HG03457 (cell line): ENCODE data around the gene RLN3.
"Not testable (repeated sequence)": the region's sequence is repeated elsewhere in the genome, so short reads cannot be mapped to it uniquely, and the experiment has no call there.

Experiments
- ATAC-seq: cut with Tn5 transposase; IDR thresholded peaks from one replicate; pipeline ENCODE4 v1.9.1; 2021; ENCODE audit warnings: moderate number of reproducible peaks; ENCODE audit not compliant: unreplicated experiment

The RLN3 gene

DNA sequence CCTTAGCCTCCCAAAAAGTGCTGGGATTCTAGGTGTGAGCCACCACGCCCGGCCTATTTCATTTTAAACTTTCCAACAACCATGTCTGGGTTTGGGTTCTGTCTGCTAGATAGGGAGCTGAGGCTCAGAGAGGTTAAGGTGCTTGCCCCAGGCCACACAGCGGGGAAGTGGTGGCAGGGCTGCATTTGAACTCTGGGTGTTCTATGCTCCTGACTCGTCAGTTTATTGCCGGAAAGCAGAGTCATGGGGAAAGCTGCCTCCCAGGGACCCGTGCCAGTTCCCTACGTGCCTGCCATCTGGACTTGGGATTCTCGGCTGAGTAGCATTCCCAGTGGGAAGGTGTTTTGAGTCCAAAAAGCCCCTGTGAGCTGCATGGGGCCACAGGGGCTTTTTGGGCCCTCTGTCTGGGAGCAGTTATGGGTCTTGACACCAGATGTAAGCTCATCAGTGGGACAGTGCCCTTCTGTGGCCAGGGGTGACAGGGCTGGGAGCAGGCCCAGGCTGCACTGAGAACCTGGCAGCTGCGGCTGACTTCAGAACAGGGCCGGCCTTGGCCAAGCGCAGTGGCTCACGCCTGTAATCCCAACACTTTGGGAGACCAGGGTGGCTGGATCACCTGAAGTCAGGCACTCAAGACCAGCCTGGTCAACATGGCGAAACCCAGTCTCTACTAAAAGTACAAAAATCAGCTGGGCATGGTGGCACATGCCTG is 32.8 kb upstream of the RLN3 start:
- no peak for ATAC-seq

DNA sequence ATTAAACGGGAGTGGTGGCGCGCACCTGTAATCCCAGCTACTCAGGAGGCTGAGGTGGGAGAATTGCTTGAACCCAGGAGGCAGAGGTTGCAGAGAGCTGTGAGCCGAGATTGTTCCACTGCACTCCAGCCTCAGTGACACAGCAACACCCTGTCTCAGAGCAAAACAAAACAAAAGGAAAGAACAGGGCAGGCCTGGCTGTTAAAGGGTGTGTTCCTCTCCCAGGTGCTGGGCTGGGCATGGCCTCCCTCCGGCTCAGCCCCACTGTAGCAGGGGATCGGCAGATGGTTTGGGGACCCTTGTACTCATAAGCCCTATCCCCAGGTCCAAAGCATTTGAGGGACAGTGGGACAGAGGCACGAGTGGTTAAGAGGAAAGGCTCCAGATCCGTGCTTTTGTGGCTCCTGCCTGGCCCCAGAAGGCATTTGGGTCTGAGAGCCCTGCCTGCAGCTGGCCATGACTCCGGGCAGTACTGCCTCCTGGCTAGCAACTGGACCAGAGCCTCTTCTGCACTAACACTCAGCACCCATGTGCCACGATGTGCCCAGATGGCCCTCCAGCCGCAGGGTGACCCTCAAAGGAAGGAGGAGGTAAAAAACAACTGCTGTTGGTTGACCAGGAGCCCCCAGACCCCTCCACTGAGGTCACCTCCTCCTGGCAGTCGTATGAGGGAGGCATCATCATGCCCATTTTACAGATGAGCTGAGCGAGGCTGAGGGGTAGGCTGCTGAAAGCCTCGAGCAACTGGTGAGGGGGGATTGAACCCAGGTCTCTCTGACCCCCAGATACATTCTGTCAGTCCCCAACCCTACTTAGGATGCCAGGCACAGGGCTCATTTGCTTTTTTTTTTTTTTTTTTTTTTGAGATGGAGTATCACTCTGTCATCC is 31.8 kb upstream of the RLN3 start:
- ATAC-seq, result no peak

DNA sequence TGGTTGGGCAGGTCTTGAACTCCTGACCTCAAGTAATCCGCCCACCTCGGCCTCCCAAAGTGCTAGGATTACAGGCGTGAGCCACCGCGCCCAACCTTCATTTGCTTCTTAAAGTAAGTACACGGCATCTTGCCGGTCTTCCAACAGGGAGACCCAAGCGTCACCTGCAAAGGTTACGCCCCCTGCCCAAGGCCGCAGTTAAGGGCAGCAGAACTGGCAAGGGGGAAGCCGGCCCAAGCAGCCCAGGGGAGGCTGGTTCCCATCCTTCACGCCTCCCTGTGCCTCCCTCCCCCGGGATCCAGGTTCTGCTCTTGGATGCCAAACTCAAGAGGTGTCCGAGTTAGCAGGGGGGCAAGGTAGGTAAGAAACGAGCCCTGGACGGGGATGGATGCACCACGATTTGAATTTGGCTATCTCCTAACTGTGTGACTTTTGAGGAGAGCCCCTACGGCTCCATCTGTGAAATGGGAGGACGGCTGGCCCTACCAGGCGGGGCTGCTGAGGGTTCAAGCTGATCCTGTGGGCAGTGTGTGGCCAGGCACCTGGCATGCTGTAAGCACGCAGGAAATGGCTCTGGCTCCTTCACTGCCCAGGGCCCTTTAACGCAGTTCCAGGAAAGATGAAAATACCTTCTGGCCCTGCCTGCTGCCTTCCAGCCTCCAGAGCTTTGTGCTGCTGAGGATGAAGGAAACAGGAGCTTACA is 30.9 kb upstream of the RLN3 start:
- ATAC-seq, result no peak

DNA sequence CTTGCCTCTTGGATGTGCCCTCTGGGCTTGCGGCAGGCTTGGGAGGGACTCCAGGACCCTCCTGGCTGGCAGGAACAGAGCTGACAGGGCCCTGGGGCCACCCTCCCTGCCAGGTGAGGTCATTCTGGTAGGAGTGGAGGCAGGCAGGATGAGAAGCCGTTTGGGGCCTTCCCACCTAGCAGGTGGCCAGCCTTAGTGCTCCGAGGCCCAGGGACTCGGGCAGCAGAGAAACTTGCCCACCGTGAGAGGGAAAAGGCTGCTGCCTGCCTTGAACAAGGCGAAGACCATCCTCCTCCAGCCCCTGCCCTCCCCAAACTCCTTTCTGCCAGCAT is 30.4 kb upstream of the RLN3 start:
- ATAC-seq, result no peak

DNA sequence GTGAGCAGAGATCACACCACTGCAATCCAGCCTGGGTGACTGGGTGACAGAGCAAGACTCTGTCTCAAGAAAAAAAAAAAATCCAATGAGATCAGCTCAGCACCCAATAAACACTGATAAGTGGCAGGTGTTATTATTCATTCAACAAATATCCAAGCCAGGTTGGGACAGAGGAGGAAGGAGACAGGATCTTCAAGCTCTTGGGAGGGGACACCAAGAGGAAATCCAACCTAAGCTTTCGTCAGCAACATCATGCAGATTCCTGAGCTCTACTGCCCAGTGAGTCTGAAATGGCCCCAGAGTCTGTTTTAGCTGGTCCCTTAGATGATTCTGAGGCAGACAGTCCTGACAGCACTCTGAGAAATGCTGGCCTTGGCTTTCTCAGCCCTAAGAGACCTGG is 29.5 kb upstream of the RLN3 start:
- ATAC-seq, result no peak

DNA sequence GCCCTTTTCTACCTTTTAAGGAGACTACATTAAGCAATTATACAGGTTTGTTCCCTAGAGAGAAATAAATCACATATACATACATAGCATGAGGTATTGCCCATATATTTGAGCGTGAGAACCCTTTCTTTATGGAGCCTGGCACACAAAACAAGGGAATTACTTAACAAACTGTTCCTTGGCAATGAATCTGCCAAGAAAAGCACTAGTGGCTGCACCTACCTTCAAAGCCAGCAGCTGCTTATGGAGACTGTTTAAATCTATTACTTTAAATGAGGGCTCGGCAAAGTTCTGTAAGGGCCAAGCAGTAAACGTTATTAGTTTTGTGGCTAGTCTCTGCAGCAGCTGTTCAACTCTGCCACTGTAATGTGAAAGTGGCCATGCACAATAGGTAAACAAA is 28.9 kb upstream of the RLN3 start:
- no peak for ATAC-seq

DNA sequence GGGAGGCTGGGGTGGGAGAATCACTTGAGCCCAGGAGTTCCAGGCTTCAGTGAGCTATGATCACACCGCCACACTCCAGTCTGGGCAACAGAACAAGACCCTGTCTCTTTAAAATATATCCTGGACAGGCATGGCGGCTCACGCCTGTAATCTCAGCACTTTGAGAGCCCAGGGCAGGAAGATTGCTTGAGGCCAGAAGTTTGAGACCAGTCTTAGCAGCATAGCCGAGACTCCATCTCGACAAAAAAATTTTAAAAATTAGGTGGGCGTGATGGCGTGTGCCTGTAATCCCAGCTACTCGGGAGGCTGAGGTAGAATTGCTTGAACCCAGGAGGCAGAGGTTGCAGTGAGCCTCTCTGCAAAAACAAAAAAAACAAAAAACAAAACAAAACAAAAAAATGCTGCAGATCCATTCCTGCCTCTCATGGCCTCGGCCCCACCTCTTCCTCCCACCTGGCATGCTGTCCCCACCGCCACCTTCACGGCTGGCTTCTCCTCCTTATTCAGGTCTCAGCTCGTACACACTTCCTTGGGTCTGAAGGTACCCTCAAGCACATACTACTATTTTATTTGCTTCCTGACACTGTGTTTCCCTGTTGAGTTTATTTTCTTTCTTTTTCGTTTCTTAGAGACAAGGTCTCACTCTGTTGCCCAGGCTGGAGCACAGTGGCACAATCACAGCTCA is 27.1 kb upstream of the RLN3 start:
- ATAC-seq, result no peak

DNA sequence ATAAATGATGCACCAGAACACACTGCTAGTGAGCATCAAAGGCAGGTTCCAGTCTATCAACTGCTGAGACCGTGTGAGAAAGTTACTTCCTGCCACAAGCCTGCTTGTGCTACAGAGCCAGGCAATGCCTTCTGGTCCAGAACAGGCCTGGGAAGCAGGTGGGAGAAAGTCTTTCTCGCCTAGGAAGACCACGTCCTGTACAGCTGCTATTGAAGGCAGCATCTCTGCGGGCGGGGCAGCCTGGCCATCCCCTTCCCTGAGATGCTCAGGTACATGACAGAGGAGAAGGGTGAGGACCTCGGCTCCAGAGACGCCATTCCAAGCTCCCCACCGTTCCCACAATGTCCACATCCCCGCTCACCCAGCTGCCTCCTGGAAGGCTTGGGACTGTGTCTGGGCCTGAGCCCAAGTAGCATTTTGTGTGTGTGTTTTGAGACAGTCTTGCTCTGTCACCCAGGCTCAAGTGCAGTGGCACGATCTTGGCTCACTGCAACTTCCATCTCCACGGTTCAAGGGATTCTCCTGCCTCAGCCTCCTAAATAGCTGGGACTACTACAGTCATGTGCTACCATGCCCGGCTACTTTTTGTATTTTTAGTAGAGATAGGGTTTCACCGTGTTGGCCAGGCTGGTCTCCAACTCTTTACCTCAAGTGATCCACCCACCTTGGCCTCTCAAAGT is 25.2 kb upstream of the RLN3 start:
- no peak for ATAC-seq

DNA sequence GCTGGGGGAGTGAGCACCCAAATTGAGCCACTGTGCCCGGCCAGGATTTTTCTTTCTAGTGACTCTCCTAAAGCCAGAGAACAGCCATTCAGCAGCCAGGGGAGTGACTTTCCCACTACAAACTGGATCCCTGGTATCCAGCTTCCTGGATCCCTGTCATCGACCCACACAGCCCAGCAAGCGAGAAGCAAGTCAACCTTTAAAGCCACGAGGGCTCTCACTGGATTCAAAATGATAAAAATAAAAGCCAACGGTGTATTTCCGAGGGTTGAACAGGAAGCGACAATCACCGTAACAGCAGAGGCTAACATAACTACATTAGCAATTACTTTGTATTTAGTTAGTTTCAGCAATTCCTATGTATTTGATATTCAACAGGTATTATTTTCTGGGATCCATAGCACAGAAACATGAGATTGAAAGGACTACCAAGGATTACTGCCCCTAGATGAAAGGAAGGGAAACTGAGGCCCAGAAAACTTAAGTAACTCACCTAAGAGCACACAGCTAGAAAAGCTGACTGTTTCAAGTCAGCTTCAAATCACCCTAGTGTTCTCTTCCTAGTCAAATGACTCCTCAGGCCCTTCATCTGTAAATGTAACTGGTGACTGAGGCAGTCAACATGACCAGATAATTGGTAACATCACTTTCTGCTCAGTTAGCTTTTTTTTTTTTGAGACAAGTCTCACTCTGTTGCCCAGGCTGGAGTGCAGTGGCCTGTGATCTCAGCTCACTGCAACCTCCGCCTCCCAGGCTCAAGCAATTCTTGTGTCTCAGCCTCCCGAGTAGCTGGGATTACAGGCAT is 24.5 kb upstream of the RLN3 start:
- no peak for ATAC-seq

DNA sequence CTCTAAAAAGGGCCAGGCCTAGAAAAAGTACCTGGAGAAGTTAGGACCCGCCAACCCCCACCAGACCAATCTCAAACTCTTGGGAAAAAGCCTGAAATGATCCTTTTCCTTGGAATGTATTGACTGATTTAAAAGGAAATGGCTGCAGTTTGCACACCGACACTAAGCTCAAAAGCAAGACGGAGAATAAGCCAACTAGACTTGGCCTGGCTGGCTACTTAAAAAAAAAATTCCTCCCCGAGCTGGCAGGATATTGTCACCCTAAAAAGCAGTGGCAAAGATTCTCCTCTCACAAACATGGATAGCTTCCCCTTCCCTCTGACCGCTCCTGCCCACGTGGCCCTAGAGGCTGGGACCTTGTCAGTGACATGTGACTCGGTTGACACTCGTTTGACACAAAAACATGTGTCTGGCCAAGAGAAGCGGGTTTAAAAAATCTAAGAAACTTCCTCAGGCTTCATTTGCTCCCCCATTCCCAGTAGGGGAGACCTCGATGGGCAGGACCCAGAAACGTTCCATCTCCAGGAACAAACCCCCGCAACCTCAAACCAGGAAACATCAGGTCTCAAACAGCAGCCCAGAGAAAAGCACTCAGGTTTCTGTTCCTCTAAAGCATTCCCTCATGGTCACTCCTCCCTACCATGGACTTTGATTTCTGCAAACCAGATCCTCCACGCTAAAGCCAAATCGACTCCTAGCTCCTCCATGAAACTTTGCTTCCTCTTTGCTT is 23.2 kb upstream of the RLN3 start:
- no peak for ATAC-seq

DNA sequence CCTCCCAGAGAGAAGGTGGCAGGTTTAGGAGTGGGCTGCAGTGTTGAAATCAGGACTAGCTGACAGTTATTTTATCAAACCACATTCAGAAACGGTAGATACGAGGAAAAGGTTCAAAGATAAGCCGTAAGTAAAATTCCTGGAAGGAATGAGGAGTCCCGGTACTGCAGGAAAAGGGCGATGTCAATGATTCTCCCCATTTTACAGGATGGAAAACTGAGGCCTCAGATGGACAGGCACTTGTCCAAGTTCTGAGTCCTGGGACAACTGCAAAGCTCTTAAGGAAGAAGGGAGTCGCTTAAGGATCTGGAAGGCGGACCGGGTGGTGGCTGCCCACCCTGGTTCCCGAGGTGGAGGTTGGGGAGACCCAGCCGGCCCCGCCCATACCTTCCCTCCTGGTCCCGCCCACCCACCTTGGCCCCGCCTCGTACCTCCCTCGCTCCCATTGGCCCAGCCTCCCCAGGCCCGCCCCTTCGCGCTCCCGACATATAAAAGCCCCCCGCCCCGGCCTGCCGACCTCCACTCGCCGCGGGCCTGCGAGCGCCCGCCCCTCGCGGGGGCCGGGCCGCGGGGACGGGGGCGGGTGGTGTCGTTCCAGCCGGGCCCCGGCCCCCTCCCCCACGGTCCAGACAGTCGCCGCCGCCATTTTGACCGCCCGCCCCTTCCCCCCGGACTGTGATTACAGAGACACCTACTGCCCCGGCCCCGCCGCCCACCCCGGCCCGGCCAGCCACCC is 22.4 kb upstream of the RLN3 start:
- peak; percentile 24 for ATAC-seq

DNA sequence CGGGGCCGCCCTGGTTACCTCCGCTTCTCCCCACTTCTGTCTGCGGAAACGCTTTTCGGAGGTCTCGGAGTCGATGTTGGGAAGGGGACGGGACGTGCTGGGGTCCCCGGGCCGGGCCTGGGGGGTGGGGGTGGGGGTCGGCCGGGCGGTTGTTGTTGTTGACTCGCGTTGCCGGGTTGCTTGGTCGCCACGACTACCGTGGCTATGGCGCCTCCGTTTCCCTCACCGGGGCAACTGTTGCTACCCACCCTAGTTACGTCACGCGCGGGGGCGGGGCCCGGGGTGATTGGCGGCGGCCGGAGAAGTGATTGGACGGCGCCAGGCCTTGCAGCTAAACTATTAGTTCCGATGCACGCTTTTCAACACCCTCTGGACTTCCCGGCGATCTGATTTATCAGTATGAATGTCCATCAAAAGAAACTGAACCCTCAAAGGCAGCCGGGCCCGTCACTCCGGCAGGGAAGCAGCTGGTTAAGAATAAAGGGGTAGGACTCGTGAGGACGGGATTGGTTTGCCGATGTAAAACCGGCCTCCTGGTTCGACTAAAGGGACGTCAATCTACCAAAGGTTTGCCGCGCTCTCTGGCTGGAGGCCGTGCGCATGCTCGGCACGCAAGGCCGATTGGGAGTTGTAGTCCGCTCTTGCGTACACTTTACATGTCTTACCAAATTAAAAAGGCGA is 21.7 kb upstream of the RLN3 start, which contains the start of gene RFX1:
Gene RFX1 (minus strand): TSS at position 236 of the 681 bp plus-strand sequence. CDS start 12,477 bp downstream, outside the sequence.
- ATAC-seq, result peak; percentile 65

DNA sequence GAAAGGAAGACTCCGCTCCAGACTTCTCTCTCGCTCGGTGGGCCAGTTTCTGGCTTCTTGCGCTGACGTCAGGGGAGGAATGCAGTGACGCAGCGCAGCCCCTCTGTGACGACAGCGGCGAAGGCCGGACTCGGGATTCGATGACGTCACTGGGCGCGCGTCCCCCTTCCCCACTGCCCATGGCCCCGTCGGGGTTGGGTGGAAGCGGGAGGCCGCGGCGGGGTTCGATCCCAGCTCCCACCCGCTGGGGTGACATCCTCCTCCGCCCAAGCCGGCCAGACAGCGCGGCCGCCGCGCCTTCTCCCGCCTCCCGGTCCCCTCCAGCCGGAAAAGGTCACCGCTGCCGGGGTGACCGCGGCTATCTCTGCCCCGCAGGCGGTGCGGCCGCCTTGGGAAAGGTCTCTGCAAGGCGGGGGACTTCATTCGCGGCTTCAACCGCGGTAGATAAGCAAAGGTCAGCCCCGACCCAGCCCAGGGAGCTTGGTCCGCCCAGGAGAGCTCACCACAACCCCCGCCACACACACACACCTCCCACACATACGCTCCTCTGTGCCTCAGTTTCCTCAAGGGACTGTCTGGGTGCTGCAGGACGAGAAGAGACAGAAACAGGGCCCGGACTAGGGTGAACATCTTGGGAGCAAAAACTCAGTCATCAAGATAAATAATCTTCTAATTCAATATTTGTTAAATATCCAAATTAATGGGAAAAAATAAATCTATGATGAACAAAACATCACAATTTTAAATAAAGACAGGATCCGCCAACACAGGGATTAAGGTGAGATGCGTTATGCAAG is 21.0 kb upstream of the RLN3 start:
- peak; percentile 26 for ATAC-seq

DNA sequence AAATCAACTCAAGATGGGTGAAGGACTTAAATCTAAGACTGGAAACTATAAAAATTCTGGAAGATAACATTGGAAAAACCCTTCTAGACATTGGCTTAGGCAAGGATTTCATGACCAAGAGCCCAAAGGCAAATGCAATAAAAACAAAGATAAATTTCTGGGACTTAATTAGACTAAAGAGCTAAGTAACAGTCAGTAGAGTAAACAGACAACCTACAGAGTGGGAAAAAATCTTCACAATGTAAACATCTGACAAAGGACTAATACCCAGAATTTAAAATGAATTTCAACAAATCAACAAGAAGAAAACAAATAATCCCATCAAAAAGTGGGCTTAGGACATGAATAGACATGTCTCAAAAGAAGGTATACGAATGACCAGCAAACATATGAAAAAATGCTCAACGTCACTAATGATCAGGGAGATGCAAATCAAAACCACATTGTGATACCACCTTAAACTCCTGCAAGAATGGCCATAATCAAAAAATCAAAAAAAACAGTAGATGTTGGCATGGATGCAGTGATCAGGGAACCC is 15.5 kb upstream of the RLN3 start:
- no peak for ATAC-seq

DNA sequence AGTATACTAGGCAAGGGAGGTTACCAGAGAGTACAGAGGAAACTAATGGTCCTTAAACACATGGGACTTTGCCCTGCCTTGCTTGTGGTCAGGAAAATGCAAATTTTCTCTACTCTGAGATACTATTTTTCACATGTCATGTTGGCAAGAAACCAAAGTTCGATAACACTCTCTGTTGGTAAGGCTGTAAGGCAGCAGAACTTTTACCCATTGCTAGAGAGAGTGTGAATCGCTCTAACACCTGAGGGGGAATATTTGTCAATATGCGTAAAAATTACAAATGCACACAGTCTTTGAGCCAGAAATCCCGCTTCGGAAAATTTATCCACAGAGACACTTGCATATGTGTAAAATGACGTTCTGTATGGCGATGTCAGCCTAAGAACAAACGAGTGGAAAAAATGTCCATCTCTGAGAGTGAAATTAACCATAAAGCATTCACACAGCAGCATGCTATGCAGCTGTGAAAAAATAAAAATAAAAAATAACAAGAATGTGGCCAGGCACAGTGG is 12.4 kb upstream of the RLN3 start:
- ATAC-seq, result peak; percentile 62

DNA sequence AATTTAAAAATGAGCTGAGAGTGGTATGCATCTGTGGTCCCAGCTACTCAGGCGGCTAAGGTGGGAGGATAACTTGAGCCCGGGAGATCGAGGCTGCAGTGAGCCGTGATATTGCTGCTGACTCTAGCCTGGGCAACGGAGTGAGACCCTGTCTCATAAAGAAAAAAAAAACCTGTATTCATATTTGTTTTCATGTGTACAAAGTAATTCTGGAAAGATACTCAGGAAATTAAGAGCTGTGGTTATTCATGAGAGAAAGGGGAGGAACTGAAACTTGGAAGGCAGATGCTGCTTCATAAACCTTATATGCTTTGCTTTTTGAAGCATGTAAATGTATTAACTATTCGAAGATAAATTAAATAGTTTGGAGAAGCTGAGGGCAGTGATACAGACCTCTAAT is 8.8 kb upstream of the RLN3 start:
- no peak for ATAC-seq

DNA sequence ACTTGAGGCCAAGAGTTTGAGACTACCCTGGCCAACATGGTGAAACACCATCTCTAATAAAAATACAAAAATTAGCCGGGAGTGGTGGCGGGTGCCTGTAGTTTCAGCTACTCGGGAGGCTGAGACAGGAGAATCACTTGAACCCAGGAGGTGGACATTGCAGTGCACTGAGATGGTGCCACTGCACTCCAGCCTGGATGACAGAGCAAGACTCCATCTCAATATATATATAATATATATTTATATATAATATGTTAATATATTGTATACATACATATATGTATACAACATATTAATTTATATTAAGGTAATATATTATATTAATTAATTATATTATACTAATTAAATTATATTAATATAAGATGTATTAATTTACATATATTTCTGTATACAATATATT is 8.2 kb upstream of the RLN3 start:
- not testable (repeated sequence) for ATAC-seq
